ENCODE measurements around the gene RPUSD1.

DNA sequence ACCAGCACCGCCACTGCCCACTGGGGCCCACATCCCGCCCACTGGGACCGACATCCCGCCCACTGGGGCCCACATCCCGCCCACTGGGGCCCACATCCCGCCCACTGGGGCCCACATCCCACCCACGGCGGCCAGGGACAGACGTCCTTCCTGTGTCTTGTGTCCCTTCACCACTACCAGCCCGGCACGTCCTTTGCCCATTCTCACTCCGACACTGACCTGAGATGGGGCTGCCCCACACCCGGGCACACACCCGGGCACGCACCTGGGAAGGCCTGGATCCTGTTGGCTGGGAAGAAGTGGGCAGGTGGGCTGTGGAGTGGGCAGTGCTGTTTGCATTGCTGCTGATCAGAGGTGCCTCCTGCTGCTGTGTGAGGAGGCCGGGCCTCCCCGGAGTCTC lies 40.7 kb upstream of the RPUSD1 start:
- TF ChIP-seq, protein P1, sequence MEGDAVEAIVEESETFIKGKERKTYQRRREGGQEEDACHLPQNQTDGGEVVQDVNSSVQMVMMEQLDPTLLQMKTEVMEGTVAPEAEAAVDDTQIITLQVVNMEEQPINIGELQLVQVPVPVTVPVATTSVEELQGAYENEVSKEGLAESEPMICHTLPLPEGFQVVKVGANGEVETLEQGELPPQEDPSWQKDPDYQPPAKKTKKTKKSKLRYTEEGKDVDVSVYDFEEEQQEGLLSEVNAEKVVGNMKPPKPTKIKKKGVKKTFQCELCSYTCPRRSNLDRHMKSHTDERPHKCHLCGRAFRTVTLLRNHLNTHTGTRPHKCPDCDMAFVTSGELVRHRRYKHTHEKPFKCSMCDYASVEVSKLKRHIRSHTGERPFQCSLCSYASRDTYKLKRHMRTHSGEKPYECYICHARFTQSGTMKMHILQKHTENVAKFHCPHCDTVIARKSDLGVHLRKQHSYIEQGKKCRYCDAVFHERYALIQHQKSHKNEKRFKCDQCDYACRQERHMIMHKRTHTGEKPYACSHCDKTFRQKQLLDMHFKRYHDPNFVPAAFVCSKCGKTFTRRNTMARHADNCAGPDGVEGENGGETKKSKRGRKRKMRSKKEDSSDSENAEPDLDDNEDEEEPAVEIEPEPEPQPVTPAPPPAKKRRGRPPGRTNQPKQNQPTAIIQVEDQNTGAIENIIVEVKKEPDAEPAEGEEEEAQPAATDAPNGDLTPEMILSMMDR (IDR thresholded peaks at IDR 0.05; ENCODE audit: extremely low read depth in 1 of 2, insufficient read depth in 1 of 2, low read depth in 1 of 2, low read length in 2 of 2) = no peak
- TF ChIP-seq POLR2A (IDR thresholded peaks at IDR 0.05; ENCODE audit: low read depth, low read length) (no peak), GATA2 (IDR thresholded peaks at IDR 0.05; ENCODE audit: insufficient read depth, insufficient read length, low read depth, low read length) (no peak), EZH2 (IDR thresholded peaks at IDR 0.05; ENCODE audit: borderline replicate concordance, low read depth, low read length, severe bottlenecking) (no peak)
